Activated naive CD4-positive, alpha-beta T cell (primary cell): ENCODE measurements around the gene LMBRD2.

Experiments used
- DNase-seq, 4 experiments: peaks; one replicate each; lab custom pipeline; 2025; lab: John Stamatoyannopoulos, UW

LMBRD2 gene

DNA sequence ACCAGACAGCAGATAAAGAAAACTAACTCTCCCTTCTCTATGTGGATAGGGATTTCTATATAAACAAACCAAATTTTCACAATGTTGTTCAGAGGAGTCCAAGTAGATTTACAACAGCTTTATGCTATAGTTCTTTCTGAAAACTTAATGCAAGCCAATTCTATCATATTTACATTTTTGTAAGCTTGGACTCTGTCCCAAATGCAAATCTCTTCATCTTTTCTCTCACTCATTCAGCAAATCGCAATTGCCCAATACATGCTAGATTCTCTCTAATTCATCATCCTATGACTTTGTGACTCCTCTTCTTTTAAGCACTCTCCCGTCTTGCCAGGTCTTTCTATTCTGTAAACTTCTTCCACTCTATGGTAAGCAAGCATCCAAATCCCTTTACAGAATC, 45.9 kb downstream of the LMBRD2 start:
- no peak for DNase-seq

GRCh38 chr5:36099748-36100147, 51.9 kb downstream of the LMBRD2 start:
- no peak for DNase-seq

DNA sequence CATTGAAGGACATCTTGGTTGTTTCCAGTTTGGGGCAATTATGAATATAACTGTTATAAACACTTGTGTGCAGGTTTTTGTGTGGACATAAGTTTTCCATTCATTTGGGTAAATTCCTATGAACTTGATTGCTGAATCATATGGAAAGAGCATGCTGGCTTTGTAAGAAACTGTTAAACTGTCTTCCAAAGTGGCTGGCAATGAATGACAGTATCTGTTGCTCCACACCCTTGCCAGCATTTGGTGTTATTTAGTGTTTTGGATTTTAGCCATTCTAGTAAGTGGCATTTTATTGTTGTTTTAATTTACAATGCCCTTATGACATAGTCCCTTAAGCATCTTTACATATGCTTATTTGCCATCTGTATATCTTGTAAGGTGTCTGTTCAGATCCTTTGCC, 55.2 kb downstream of the LMBRD2 start:
- no peak for DNase-seq

- no peak for DNase-seq
Observed at GRCh38 chr5:36089989-36090388, 61.7 kb downstream of the LMBRD2 start.

- no peak for DNase-seq
Observed at GRCh38 chr5:36079200-36079781, 72.4 kb downstream of the LMBRD2 start.

- DNase-seq, result no peak
Observed at GRCh38 chr5:36078430-36078829, 73.3 kb downstream of the LMBRD2 start.

- no peak for DNase-seq
Observed at GRCh38 chr5:36073595-36074216, 78.0 kb downstream of the LMBRD2 start.

DNA sequence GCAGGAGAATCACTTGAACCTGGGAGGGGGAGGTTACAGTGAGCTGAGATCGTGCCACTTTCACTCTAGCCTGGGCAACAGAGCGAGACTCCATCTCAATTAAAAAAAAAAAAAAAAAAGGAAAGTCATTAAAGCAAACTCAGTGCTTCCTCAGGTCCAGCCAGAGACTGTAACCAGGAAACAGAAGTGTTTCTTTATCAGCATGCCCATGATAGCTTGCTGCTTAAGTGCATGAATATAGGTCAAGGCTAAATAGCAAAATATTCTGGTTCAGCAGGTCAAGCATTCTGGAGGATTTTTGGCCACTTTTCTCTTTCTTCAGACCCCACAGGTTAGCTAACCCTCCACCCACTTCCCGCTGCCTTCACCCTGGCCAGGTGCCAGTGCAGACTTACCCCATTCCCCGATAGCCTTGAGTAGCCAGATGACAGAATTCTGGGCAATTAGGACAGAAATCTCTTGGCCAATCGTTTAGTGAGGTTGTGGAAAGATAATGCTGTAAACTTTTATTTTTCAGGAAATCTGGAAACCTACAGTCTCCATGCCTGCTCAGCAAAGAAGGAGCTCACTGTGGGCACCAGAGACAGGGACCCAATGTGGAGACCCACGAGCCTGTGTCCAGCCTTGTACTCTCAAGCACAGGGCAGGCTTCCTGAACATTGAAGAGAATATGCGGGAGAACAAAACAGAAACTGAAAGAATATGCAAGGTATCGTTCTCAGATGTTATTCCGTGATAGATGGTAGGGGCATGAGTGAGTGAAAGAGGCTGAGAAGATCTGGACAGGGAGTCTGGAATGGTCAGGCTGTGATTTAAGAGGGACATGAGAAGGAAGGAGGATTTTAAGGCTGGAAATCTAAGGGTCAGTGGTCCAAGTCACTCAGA, 80.8 kb downstream of the LMBRD2 start:
- DNase-seq, result no peak

DNA sequence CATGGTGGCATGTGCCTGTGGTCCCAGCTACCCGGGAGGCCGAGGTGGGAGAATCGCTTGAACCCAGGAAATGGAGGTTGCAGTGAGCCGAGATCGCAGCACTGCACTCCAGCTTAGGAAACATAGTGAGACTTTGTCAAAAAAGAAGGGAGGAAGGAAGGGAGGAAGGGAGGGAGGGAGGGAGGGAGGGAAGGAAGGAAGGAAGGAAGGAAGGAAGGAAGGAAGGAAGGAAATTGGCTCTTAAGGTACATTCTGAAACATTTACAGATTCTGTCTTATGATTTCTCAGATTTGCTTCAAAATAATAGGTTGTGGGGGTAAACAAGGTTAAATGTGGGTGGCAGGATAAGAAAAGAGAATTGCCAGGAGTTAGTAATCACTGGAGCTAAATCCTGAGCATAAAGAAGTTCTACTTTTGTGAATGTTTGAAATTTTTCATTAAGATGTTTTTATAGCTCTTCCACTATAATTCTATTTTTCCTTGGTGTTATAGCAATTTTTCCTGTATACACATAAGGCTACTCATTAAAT, 82.9 kb downstream of the LMBRD2 start:
- no peak for DNase-seq

- no peak for DNase-seq
Observed at GRCh38 chr5:36066540-36067210, 85.0 kb downstream of the LMBRD2 start, which contains the start of gene UGT3A2. UGT3A2 (minus strand) TSS chr5:36066882; CDS start chr5:36066789, 93 bp downstream.

DNA sequence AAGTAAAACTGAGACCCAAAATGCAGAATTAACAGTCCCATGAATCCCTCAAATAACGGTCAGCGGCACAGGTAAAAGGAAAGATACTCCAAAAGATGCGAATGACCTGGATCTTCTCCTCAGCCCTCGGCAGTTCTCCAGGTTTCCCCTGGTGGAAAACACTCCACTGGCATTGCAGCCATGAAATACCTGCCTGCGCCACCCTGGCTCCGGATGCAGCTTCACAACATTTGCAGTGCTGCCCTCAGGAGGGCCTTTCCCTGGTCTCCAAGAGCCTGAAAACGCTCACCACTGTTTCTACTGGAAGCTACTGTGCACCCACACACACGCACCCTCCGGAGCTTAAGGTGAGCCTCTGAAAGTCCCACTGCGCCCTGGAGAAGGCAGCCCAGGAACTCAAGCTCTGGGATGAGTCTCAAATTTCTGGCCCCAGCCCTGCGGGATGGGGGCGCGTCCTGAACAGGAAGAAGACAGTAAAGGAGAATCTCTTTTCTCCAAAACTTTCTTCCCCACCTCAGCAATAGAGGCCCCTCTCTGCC, 85.6 kb downstream of the LMBRD2 start:
- DNase-seq, result no peak

DNA sequence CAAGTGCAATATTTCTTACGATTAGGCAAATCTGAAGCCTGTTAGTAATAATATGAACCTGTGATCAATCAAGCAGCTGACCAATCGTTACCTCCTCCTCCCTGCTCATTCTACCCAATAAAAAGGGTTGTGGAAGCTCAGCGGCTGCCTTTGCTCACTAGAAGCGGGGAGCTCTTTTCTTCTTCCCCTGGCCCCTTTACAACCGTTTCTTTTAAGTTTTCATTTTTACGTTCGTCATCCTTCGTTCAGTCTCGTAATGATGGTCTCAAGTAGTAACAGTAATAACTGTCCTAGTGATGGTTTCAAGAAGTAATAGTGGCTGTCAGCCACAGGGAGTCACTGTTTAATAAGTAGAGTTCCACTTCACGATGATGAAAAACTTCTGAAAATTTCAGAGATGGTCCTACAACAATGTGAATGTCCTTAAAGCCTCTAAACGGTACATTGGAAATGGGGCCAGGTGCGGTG, 91.2 kb downstream of the LMBRD2 start:
- no peak for DNase-seq

GRCh38 chr5:36059571-36060419, 91.9 kb downstream of the LMBRD2 start:
- no peak for DNase-seq

DNA sequence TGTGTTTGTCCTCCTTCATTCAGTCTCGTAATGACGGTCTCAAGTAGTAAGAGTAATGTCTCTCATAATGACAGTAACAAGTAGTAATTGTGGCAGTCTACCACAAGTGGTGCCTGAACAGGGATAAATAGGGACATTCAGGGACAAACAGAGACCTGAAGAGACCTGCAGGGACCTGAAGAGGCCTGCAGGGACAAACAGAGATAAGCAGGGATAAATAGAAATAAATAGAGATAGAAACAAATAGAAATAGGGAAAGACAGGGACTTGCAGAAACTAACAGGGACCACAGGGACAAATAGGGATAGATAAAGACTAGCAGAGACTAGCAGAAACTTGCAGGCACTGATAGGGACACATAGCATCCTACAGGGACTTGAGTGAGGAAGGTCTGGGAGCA, 92.9 kb downstream of the LMBRD2 start:
- no peak for DNase-seq

DNA sequence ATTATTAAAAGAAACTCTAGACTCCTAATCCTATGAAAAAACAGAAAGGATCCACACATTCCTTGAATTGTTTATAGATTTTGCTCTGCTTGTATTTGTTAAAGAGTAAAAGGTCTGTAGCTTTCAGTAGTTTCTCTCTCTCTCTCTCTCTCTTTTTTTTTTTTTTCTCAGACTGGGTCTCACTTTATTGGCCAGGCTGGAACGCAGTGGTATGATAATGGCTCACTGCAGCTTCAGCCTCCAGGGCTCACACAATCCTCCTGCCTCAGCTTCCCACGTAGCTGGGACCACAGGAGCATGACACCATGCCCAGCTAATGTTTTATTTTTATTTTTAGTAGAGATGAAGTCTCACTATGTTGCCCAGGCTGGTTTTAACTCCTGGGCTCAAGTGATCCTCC, 94.3 kb downstream of the LMBRD2 start:
- DNase-seq, result no peak

DNA sequence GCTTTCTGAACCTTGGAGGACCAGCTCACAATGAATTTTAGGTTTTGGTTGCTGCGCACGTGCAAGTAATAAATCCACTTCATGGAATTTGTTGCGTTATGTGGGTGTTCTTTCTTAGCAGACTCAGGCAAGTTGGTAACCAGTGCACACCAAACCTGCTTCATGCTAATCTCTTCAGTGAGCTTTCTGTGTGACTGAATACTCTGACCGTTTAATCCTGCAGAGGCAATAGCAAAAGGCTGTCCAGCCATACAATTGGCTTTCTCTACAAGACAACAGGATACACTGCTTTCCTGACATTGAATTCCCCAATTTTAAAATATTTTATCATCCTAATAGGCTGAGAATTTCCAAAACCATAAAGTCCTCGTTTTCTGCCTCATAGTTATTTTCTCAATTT, 95.3 kb downstream of the LMBRD2 start:
- no peak for DNase-seq

DNA sequence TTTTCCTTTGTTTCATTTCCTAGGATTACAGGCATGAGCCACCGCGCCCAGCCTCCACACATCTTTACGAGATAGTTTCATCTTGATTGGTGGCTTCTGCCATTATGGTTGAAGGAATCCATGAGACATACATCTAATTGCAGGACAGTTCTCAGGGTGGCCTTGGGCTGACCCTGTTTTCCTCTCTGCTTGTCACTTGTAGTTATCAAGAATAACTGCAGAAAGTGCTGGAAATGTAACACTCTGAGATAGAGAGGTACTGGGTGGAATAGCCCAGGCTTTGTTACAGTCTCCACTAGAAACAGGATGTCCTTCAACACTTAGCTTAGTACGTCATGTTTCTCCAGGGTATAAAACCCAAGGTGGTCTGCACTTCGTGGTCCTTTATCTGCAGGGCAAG, 95.7 kb downstream of the LMBRD2 start:
- DNase-seq, result no peak

- no peak for DNase-seq
Observed at GRCh38 chr5:36054647-36055046, 97.0 kb downstream of the LMBRD2 start.

DNA sequence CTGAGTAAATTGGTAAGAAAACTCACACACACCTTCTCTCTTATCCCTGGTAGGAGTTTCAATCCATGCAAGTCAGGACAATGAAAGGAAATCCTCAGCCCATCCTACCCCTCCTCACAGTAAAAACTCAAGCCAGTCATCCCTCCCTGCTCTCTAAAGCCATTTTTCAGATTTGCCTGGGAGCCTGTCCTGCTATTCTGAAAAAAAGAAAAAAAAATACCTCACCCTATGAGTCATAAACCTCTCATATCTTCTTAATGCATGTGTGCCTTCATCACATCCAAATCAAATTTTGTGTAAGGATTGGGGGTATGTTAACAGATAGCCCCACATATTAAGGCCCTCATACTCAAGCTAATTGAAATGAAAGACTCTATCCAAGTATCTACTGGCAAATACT, 99.1 kb downstream of the LMBRD2 start:
- no peak for DNase-seq

DNA sequence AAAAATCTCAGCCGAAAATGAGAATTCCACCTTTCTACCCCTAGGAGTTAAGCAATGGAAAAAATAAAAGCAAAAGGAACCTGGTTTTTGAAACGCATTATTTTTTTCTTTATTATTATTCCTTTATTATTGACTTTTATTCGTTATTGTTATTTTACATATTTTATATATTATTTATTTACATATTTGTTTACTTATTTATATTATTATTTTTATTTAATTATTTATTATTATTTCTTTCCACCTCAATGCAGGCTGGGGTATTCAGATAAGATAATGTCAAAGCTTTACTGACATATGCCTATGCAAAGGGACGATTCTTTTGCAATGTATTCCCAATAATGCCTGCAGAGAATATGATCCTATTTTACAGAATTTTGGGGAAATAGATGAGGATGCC, 101.7 kb downstream of the LMBRD2 start:
- no peak for DNase-seq
